ACHN (cell line): Measurements from ENCODE around the gene DENND1C.
A peak's percentile ranks its signal among the peaks of the same experiment; 100 is the strongest.

Source experiments
- DNase-seq: peaks from one replicate; pipeline ENCODE4 v3.0.0-alpha.2; 2015
- in situ Hi-C: cut with HindIII; loops from 2 replicates; pipeline ENCODE4 v1.10.0; 2017; ENCODE audit warnings: low sequenced_read_pairs, low pct_ligation_motif_present, low pct_unique_long_range_greater_than_20kb

DENND1C gene, protein sequence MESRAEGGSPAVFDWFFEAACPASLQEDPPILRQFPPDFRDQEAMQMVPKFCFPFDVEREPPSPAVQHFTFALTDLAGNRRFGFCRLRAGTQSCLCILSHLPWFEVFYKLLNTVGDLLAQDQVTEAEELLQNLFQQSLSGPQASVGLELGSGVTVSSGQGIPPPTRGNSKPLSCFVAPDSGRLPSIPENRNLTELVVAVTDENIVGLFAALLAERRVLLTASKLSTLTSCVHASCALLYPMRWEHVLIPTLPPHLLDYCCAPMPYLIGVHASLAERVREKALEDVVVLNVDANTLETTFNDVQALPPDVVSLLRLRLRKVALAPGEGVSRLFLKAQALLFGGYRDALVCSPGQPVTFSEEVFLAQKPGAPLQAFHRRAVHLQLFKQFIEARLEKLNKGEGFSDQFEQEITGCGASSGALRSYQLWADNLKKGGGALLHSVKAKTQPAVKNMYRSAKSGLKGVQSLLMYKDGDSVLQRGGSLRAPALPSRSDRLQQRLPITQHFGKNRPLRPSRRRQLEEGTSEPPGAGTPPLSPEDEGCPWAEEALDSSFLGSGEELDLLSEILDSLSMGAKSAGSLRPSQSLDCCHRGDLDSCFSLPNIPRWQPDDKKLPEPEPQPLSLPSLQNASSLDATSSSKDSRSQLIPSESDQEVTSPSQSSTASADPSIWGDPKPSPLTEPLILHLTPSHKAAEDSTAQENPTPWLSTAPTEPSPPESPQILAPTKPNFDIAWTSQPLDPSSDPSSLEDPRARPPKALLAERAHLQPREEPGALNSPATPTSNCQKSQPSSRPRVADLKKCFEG

DNA sequence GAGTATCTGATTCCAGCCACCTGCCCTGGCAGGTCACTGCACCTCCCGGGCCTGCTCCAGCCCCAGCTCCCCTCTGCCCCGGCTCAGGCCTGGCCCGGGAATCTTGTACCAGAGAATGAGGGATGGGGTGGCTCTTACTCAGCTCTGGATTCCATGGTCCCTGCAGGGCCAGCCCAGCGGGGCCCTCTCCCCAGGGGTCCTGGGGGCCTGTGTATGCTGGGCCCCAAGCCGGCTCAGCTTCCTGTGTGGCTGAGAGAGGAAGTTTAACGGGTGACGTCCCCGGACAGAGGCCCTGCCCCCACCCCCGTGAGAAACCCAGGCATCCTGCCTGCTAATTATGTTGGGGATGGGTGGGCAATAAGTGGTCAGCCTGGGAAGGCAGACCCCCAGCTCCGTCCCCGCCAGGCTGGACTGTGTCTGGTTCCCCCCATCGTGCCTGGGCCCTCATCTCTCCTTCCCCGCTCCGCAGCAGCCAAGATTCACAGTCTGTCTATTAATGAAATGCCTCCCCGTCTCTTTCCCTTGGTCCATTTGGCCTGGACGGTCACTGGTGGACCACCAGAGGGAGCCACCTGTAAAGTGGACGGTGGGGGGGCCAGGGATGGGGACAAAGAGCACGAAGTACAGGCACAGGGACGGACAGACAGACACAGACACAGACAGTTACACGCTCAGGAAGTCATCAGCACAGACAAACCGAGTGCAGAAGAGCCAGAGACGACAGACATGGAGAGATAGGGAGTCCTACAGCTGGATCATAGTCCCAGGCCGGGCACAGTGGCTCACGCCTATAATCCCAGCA lies at the start of gene DENND1C:
Gene DENND1C, minus strand, starts transcription at position 247 of the 802 bp plus-strand sequence. Its CDS starts 92 bp downstream, at position 155.
- DNase-seq, result peak; percentile 39
- in situ Hi-C loops, result no loop called here

DNA sequence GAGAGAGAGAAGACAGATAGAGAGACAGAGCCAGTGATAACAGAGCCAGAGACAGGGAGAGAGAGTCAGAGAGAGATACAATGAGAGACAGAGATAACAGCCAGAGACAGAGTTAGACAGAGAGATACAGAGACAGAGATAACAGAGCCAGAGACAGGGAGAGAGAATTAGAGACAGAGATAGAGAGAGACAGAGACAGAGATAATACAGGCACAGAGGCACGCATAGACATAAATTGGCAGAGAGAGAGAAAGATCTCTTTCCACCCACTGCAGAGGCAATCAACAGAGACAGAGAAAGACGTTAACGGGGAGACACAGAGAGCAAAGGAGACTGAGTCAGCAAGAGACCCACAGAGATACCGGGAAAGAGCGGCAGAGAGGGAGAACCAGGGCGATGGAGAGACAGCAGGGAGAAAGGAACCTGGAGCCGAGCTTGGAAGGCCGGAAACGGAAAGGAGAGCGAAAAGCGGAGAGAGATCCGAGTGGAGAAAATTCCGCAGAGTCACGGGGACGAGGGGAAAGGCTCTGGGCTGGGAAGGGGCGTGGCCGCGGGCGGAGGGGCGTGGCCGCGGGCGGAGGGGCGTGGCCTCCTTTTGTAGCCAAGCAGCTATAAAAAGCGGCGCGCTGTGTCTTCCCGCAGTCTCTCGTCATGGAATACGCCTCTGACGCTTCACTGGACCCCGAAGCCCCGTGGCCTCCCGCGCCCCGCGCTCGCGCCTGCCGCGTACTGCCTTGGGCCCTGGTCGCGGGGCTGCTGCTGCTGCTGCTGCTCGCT lies 49.0 kb upstream of the DENND1C start, which contains the start of gene TNFSF9:
Gene TNFSF9, plus strand, starts transcription at position 641 of the 777 bp plus-strand sequence. Its CDS starts 11 bp downstream, at position 652.
- in situ Hi-C loops, result no loop called here
- peak; percentile 86 for DNase-seq

DNA sequence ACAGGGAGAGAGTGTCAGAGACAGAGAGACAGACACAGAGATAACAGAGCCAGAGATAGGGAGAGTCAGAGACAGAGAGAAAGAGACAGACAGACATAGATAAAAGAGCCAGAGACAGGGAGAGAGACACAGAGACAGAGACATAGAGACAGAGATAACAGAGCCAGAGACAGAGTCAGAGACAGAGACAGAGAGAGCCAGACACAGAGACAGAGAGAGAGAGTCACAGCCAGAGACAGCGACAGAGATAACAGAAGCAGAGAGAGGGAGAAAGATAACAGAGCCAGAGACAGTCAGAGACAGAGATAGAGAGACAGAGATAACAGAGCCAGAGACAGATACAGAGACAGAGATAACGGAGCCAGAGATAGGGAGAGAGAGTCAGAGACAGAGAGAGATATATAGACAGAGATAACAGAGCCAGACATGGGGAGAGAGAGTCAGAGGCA lies 48.4 kb upstream of the DENND1C start:
- in situ Hi-C loops, result no loop called here
- no peak for DNase-seq

DNA sequence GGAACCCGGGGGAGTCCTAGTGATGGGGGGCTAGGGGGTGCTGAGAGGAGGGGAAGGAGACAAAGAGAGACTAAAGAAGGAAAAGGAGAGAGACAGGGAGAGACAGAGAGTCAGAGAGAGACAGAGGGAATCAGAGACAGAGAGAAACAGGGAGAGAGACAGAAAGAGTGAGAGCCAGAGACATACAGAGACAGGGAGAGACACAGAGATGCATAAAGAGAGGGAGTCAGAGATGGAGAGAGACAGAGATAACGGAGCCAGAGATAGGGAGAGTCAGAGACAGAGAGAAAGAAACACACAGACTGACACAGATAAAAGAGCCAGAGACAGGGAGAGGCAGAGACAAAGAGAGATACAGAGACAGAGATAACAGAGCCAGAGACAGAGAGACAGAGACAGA lies 47.8 kb upstream of the DENND1C start:
- DNase-seq, result no peak
- in situ Hi-C loops, result no loop called here

DNA sequence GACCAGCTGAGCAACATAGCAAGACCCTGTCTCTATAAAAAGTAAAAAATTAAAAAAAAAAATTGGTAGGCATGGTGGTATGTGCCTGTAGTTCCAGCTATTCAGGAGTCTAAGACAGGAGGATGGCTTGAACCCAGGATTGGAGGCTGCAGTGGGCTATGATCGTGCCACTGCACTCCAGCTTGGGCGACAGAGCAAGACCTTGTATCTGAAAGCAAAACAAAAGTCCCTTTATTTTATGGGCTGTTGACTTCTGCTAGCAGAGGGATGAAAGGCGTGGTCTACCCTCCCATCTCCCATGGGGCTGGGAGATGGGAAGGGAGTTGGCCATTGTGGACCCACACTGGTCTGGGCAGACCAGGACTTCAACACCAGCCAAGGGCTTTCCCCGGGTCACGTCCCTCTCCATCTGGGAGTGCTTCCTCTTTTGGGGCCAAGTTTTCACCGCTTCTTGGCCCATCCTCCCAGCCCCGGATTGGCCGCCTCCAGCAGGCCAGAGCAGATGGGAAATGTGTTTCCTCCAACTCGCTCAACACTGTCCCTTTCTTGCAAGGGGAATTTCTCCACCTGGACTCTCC lies 47.0 kb upstream of the DENND1C start:
- in situ Hi-C loops, result no loop called here
- peak; percentile 55 for DNase-seq

DNA sequence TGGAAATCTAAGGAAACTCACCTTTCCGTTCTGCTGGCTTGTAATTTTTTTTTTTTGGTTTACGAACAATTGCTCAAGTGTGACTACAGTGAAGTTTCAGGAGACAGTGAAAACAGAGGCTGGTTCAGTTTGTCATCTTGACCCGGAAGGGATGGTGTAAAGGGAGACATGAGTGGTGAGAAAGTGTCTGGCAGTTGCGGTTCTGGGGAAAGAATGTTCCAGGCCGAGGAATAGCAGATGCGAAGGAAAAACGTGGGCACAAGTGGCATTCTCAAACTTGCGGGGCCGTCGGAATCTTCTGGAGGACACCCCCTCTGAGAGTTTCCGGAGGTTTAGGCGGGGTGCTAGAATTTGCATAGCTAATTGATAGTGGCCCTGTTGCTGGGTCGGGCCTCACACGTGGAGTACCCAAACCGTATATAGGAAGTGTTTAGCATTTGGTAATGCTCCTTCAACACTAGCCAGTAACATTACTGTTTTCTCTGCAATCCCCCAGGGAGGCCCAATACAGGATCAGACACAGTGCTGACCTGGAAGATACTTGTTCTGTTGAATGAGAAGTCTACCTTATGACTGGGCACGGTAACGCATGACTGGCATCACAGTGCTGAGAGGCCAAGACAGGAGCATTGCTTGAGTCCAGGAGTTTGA lies 46.4 kb upstream of the DENND1C start:
- in situ Hi-C loops, result no loop called here
- peak; percentile 52 for DNase-seq

DNA sequence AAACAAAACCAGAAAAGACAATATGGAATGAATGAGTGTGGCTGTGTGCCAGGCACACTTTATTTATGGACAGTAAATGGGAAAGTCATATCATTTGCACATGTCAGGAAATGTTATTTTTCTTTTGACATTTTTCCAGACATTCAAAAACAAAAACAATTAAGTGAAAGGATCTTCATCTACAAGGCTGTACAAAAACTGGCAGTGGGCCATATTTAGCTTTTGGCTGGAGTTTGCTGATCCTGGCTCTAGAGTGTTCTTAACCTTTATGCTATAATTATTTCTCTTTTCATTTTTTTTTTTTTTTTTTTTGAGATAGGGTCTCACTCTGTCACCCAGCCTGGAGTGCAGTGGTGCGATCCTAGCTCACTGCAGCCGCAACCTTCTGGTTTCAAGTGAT lies 42.7 kb upstream of the DENND1C start:
- no peak for DNase-seq

DNA sequence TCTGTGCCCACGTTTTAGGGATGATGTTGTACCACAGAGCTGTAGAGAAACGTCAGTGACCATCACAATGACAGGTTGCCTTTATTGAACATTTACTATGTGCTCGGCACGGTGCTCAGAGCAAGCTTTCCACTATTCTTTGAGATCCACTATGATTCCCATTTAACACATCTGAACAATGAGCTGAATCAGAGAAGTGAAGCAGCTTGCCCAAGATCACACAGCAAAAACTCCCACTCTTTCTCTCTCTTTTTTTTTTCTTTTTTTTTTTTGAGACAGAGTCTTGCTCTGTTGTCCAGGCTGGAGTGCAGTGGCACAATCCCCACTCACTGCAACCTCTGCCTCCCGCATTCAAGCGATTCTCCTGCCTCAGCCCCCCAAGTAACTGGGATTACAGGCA lies 41.1 kb upstream of the DENND1C start:
- in situ Hi-C loops, result no loop called here
- no peak for DNase-seq

More for the DNA sequence above, 42.7 kb upstream of the DENND1C start:
- in situ Hi-C loops, result no loop called here

DNA sequence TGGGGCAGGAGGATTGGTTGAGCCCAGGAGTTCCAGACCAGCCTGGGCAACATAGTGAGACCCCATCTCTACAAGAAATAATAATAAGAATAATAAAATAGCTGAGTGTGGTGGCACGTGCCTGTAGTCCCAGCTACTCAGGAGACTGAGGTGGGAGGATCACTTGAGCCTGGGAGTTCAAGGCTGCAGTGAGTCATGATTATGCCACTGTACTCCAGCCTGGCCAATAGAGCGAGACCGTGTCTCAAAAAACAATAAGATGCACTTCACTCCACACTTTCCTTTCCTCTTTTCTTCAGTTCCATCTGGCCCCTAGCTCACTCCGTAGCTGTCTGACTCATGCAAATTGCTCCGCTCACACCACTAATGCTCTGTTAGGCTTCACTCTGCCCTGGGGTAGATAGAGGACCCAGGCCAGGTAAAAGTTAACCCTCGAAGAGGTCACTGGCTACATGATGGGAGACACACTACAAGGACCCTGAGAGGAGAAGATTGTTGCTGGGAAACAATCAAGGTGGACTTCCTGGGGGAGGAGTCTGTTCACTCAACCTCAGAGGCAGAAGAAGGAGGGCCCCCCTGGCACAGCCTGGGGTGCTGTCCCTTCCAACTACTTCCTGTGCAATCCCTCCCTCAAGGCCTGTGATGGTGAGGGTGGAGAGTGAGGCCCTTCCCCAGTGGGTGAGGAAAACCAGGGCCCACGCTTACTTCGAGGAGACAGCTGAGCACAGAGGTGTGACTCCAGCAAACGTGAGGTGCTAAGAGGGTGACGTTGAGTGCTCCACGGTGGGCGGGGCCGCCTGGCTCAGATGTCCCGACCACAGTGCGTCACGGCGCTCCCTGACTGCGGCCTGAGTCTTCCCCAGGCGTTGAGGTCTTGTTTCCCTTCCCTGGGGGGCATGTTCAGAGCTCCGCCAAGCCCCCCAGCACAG lies 40.4 kb upstream of the DENND1C start:
- peak; percentile 75 for DNase-seq
- in situ Hi-C loops, result no loop called here

DNA sequence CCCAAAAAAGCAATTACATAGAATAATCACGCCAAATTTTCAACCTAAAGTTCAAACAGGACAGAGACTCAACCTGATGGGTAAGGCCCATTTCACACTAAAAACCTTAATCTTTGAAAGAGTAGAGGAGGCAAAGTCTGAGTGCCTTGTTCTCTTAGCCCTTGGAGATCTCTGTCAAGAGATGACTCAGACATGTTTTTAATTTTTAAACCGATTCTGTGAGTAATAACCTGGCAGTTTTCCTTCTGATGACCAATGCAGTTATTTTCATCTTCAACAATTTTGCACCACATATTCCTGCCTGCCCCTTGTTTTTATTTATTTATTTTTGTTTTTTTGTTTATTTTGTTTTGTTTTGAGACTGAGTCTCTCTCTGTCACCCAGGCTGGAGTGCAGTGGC lies 37.7 kb upstream of the DENND1C start:
- peak; percentile 90 for DNase-seq
- in situ Hi-C loops, result no loop called here

DNA sequence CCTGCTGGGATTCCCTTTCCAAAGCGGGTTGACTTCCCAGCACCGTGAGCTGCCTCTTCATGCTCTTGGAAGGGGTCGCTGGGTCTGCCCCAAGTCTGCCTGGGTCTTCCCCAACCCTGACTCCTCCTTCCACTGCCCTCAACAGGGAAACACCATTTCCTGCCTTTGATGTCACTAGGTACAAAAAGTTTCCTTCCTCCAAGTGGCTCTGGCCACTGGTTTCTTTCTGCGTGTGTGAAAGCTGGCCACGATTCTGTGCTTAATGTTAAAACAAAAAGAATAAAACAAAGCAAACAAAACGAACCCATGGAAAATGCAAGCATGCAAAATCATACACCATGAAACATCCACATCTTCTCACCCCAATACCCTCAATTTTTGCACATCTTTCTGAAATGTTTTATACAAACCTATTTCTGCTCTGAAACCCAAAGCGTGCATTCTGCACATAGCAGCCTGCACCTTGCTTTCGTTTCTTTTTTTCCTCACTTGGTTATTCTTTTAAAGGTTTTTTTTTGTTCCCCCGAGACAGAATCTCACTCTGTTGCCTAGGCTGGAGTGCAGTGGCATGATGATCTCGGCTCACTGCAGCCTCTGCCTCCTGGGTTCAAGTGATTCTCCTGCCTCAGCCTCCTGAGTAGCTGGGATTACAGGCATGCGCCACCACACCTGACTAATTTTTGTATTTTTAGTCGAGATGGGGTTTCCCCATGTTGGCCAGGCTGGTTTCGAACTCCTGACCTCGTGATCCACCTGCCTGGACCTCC lies 36.7 kb upstream of the DENND1C start:
- no peak for DNase-seq
- in situ Hi-C loops, result no loop called here

DNA sequence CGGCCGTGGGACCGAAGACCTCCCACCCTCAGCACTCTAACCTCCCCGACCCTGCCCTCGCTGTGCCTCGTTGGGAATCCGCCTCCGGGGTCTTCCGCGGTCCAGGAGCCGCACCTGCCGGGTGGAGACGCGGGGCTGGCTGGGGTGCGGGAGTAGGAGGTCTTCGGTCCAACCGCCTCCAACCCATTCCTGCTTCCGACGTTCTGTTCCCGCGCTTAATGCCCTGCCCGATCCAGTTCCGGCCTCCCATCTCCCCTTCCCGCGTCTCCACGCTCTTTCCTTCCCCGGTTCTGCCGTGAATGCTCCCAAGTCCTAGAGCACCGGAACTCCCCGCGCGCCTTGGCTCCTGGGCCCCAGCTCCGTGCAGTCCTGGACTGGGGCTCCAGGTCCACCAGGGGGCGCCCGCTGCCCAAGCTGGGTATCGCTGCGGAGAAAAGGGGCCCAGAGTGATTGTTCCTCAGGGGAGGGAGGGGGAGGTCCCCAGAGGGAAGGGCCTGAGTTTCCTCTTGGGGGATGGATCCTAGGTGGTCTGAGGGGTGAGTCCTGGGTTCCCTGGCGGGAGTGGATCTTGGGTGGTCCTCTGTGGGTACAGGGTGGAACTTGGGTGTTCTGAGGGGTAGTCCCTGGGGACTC lies 35.2 kb upstream of the DENND1C start:
- in situ Hi-C loops, result no loop called here
- peak; percentile 87 for DNase-seq

DNA sequence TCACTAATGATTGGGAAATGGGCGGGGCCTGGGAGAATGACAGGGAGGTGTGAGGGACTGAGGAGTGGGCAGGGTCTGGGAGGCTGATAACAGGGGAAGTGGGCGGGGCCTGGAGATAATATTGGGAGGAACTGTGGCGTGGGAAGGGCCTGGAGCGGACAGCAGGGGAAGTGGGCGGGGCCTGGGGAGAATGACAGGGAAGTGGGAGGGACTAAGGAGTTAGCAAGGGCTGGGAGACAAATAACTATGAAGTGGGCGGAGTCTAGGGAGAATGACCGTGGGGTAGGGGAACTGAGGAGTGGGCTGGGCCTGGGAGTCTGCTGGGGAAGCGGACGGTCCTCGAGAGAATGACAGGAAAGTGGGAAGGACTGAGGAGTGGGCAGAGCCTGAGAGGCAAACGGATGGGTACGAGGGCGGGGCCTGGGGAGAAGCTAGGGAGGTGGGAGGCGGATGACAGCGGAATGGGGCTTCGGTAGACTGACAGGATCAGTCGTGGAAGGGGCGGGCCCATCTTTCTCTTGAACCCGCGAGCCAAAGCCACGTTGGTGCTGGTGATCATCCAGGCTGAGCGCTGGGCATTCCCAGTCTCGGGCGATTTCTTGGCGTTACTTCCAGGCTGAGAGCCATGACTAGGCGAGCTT lies 34.6 kb upstream of the DENND1C start:
- in situ Hi-C loops, result no loop called here
- peak; percentile 95 for DNase-seq

DNA sequence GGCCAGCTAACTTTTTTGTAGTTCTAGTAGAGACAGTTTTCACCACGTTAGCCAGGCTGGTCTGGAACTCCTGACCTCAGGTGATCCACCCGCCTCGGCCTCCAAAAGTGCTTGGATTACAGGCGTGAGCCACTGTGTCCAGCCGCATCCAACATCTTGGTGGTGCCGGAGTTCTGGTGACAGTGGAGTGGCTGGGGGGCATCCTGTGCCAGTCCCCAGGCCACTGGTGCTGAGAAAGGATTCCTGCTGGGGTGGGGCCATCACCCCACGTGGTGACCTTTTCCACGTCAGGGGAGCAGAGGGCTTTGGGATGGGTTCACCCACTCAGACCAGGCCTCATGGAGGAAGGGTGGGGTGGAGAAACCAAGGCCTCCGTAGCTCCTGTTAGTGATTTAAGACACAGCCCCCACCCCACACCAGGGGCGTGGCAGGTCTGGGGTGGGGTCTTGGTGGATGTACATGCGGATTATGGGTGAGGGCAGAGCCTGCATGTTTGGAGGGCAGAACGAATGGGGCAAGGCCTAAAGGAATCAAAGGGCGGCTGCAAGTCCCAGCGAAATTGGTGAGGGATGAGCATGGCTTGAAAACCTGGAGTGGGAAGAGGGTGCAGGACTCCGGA lies 33.4 kb upstream of the DENND1C start:
- in situ Hi-C loops, result no loop called here
- DNase-seq, result no peak
